ENCODE measurements around the gene RAP1A.
"Not testable (repeated sequence)": the region's sequence is repeated elsewhere in the genome, so short reads cannot be mapped to it uniquely, and the experiment has no call there.

RAP1A gene

DNA sequence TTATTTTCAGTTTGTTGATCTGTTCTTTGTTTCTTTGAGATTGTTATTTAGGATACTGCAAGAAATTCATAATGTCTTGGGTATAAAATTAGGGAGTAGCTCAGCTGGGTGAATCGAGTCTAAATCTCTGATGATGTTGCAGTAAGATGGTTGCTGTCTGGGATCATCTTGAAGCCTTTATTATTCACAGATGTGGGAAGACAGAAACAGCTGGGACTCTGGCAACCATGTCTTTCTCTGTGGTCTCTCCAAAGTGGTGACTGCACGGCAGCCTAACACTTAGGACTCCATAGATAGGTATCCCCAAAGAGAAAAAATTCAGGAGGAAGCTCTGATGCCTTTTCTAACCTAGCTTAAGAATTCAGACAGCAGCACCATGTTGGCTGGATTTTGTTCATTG lies 52.7 kb downstream of the RAP1A start:
- no peak for DNase-seq

DNA sequence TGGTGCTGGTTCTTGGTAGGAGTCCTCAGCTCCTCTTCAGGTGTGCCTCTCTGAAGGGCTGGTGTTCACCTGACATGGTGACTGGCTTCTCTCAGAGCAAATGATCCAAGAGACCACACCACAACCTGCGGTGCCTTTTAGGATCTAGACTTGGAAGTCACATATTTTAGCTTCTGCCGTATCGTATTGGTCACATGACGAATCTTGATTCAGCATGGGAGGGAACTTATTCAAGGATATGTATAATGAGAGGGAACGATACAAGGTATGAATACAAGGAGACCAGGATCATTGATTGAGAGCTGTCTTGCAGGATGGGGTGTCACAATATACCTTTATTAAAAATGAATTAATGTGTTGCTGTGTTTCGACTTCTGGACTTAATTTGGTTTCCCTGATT lies 58.0 kb downstream of the RAP1A start:
- no peak for DNase-seq

DNA sequence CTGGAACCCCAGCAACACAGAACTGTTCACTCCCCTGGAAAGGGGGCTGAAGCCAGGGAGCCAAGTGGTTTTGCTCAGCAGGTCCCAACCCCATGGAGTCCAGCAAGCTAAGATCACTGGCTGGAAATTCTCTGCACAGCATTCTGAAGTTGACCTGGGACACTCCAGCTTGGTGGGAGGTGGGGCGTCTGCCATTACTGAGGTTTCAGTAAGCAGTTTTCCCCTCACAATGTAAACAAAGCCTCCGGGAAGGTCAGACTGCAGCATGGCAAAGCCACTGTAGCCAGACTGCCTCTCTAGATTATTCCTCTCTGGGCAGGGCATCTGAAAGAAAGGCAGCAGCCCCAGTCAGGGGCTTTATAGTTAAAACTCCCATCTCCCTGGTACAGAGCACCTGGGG lies 60.0 kb downstream of the RAP1A start:
- no peak for DNase-seq

DNA sequence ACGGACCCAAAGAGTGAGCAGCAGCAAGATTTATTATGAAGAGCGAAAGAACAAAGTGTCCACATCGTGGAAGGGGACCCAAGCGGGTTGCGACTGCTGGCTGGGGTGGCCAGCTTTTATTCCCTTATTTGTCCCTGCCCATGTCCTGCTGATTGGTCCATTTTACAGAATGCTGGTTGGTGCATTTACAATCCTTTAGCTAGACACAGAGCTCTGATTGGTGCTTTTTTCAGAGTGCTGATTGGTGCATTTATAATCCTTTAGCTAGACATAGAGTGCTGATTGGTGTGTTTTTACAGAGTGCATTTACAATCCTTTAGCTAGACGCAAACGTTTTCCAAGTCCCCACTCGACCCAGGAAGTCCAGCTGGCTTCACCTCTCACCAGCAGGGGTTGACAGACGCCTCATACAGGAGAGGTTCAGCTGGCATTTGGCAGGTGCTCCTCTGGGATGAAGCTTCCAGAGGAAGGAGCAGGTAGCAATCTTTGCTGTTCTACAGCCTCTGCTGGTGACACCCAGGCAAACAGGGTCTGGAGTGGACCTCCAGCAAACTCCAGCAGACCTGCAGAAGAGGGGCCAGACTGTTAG lies 60.7 kb downstream of the RAP1A start:
- not testable (repeated sequence) for DNase-seq

DNA sequence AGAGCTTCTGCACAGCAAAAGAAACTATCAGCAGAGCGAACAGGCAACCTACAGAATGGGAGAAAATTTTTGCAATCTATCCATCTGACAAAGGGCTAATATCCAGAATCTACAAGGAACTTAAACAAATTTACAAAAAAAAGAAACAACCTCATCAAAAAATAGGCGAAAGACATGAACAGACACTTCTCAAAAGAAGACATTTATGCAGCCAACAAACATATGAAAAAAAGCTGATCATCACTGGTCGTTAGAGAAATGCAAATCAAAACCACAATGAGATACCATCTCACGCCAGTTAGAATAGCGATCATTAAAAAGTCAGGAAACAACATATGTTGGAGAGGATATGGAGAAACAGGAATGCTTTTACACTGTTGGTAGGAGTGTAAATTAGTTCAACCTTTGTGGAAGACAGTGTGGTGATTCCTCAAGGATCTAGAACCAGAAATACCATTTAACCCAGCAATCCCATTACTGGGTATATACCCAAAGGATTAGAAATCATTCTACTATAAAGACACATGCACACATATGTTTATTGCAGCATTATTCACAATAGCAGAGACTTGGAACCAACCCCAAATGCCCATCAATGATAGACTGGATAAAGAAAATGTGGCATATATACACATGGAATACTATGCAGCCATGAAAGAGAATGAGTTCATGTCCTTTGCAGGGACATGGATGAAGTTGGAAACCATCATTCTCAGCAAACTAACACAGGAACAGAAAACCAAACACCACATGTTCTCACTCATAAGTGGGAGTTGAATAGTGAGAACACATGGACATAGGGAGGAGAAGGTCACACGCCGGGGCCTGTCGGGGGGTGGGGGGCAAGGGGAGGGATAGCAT lies 65.9 kb downstream of the RAP1A start:
- not testable (repeated sequence) for DNase-seq

DNA sequence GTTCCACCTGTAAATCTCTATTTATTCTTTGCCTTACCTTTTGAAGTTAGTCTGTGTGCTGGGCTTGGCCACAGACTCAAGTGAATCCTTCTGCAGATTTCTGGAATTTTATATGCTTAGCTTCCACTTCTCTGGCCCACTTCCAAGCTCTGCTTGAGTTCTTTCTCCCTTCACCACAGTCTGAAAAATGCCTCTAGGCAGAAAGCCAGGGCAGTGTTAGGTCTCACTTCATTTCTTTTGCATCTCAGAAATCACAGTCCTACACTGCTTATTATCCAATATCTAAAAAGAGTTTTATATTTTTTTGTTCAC lies 70.7 kb downstream of the RAP1A start:
- DNase-seq = no peak

DNA sequence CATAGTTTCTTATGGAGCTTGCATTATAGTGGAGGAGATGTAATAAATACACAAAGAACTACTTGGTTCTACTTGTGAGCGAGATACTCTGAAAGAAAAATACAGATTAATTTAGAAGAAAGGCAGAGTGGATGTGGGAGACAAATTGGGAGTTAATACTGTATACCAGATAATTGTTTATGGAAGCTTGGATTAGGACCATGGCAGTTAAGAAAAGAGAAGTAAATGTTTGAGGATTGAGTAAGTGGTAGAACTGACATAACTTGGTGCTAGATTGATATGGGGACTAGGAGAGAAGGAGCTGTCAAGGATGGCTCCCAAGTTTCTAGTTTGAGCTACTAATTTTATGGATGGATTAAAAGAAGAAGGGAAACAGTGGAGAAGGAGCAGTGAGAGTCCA lies 72.3 kb downstream of the RAP1A start:
- no peak for DNase-seq

DNA sequence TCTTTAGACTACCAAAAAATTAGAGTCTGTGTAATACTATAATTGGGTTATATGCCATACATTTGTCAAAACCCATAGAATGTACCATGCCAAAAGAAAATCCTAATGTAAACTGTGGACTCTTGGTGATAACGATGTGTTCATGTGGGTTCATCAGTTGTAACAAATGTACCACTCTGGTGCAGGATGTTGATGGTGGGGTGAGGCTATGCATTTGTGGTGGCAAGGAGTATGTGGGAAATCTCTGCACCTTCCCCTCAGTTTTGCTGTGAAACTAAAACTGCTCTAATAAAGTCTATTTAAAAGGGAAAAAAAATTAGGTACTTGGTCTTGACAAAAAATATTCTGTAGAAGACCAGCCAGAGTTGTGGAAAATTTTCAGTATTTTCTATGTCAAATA lies 76.2 kb downstream of the RAP1A start:
- DNase-seq = peak; percentile 13

DNA sequence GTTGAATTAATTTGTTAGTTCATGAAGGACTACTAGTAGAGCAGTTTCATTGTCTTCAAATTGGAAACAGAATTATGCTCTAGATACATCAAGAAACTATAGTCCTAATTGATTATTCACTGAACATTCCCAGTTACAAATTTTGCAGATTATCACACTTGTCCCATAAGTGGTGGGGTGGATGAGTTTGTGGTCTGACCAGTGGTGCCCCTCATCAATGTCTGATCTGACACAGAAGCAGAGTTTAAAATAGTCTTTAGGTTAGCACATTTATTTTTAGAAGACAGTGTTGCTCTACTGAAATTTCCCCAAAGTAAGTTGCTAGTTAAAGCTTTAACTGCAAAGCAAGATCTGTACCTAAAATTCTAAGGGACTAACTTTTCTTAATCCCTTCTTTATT lies 76.7 kb downstream of the RAP1A start:
- DNase-seq = no peak

DNA sequence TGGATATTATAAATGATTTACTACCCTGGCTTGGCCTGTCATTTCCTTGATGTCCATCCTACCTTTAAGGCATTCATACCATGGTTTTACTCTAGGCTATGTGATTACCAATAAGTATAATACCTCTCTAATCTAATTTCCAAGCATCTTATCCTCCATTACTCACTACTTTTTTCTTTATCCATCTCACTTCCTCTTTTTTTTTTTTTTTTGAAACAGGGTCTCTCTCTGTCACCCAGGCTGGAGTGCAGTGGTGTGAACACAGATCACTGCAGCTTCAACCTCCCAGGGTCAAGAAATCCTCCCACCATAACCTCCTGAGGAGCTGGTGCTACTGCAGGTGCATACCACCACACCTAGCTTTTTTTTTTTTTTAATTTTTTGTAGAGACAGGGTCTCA lies 79.7 kb downstream of the RAP1A start:
- no peak for DNase-seq

DNA sequence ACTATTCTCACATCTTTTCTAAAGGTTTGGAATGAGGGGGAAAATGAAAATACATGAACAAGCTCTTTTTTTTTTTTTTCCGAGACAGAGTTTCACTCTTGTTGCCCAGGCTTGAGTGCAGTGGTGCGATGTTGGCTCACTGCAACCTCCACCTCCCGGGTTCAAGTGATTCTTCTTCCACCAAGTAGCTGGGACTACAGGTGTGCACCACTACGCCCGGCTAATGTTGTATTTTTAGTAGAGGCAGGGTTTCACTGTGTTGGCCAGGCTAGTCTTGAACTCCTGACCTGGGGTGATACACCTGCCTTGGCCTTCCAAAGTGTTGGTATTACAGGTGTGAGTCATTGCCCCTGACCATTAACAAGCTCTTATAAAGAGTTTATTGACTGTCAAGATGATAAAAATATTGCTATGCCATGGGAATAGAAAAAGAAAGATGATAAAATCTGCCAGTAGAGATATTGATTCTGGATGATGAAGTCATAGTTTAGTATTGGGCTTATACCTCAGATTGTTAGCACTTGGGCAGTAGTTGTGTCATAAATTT lies 83.0 kb downstream of the RAP1A start:
- DNase-seq = no peak

DNA sequence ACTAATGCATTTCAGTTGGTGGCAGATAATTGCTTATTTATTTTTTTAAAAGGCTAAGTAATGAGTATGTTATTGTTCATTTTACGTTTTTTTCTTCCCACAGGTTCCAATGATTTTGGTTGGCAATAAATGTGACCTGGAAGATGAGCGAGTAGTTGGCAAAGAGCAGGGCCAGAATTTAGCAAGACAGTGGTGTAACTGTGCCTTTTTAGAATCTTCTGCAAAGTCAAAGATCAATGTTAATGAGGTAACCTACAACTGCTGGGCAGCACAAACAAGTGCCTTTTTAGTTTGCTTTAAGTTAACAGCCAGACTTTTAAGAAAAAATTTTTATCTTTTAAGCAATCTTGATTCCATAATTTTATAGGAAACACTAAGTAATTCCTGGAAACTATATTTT lies 84.7 kb downstream of the RAP1A start:
- no peak for DNase-seq

DNA sequence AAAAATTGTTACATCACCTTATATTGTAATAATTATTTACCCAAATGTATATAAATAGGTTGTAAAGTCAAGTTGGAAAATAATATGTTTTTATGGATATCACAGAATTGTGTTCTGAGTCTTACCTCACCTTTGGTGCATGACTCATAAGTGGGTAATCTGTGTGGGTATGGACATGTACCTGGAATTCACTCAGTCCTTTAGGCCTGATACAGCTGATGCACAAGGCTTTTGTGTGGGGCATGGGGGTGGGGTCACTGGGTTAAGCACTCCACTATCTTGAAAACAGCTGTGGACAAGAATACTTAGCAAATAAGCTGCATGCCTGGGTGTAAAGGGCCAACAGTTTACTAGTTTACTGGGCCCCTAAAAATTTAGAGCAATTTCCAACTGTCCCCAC lies 85.2 kb downstream of the RAP1A start:
- DNase-seq = no peak

DNA sequence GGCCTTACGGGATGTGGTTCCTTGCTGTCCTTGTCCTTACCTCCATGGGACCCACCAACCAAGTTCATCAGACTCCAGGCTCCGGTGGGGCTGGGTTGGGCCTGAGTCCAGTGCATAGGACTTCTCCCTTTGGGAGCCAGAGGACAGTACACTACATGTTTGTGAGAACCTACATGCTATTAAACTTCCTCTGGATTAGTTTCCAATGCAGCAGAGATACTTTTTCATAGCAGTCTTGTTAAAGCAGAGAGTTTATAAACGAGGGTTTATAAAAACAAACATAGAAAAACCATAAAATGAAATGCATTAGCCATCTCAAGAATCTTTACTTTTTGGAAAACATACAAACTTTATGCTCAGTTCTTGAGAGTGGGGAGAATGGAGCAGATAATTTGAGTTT lies 86.3 kb downstream of the RAP1A start:
- DNase-seq = no peak

DNA sequence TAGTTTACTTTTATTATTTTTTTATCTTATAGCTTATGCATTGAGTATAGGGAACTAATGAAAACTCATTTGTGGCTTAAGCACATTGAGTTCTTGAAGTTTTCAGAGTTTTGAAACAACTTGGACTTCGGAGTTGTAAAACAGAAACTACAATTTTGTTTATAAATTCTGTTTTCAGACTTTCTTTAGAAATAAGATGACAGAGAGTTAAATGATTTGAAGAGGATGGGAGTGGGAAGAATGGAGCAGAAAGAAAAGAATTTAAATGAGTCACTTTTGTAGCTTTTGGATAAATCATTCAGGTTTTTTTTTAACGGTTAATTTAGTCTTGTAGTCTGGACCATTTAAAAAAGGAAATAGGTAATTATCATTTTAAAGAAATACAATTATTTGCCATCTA lies 87.3 kb downstream of the RAP1A start:
- no peak for DNase-seq

DNA sequence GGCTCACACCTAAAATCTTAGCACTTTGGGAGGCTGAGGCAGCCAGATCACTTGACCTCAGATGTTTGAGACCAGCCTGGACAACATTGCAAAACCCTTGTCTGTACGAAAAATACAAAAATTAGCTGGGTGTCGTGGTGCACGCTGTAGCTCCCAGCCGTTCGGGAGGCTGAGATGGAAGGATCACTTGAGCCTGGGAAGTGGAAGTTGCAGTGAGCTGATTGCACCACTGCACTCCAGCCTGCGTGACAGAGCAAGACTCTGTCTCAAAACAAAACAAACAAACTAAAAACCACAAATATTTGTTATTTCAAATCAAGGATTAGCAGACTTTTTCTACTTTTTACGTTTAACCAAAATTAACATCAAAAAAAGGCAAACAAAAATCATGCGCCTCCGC lies 88.3 kb downstream of the RAP1A start:
- no peak for DNase-seq

DNA sequence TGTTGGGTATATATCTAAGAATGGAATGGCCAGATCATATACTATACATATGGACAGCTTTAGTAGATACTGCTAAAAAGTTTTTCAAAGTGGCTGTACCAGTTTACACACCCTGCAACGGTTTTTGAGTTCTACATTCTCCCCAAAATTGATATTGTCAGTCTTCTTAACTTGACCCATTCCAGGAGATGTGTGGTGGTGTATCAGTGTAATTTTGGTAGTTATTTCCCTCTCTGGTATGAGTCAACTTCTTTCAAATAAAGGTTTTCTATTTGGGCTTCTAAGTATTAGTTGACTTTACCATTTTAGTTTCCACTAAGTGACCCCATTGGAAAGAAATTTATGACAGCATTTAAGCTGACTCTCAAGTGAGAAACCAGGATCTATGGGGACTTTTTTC lies 90.4 kb downstream of the RAP1A start:
- no peak for DNase-seq

DNA sequence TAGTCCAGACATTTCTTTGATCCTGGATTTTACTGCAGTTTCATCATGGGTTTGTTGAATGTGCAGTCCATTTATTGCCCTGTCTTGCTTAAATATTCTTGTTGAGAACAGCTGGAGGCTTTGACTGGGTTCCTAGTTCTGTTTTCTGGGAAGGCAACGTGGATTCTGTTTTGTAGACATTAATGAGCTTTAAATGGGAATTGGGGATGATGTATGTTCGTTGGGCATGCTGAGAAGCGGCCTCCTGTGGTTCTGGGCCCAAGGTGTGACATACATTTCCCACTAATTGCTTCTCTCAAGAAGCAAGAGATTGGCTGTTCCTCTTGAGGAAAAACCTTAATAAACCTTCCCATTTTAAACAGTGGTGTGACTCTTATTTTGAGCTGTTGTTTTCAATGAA lies 96.7 kb downstream of the RAP1A start:
- no peak for DNase-seq

DNA sequence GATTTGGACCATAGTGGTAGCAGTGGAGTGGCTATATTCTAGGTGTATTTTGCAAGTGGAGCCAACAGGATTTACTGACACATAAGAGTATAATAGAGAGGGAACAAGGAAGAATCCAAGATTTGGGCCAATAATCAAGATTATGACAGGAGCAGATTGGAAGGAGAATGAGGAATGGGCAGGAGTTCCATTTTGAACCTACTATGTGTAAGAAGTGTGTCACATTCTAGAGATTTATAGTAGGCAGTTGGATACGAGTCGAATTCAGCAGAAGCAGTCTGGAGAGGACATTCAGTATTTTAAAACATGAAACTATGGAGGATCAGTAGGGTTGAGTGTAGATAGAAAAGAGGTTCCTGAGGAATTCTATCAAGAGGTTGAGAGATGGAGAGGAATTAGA lies 97.9 kb downstream of the RAP1A start:
- no peak for DNase-seq

DNA sequence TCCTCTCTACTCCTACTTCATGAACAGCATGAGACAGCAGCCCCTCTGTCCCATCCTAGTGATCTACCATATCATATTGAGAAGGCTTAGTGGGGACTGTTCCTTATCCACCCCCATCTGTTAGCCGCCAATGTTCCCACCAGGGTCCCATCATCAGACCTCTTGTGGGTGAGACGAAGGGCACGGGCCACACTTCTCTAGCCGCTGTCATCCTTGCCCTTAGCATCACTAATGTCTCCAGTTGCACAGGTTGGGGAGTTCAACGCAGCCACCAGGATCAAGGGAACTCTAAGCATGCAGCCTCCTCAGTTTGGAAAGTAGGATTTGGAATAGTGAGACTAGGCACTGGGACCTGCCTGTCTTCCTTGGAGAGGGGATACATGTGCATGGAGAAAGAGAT lies 99.5 kb downstream of the RAP1A start:
- no peak for DNase-seq

DNA sequence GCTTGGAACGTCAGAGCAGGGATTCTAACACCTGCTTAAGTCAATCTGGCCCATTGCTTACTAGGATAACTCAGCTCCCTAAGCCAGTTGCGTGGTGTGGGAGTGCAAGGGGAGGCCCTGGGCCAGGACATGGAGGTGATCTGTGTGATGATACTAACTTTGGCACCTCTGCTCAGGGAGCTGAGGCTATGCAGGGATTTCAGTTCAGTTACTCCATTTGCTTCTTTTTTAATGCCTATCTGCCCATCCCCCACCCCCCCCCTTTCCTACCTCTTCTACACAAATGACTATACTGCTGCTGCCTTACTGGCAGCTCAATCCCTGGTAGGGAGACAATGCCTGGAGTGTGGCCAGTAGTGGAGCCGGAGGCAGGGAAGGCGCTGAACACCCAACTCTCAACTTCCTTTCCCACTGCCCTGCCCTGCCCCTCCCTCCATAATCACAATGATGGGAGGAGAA lies 100.1 kb downstream of the RAP1A start:
- DNase-seq = no peak

DNA sequence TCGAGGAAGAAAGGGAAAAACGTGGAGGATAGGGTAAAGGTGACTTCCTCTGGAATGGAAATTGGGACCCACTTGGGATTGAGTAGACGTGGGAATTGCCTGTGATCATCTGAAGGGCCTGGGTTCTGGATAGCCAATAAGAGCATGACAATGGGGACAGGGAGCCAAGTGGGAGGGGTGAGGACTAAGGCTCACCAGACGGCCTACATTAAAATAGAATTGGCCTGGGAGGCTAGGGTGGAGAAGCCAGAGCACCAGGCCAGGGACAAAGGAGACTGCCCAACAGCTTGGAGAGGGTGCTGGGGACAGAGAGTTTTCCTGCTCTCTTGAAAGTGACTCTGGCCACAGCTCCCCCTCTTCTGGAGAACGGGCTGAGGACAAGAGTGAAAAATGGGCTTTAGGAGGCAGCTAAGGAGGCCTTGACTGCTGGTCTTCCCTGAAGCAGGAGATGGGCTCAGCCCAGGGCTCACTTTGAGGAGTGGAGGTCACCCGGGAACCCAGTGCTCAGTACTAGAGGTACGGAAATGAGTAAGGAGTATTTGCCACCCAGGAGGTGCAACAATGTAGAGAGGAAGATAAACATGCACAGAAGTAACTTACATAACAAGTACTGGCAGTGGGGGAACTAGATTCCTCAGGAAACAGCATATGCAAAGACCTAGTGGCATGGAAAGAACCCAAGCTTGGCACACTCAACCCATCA lies 100.8 kb downstream of the RAP1A start:
- no peak for DNase-seq

DNA sequence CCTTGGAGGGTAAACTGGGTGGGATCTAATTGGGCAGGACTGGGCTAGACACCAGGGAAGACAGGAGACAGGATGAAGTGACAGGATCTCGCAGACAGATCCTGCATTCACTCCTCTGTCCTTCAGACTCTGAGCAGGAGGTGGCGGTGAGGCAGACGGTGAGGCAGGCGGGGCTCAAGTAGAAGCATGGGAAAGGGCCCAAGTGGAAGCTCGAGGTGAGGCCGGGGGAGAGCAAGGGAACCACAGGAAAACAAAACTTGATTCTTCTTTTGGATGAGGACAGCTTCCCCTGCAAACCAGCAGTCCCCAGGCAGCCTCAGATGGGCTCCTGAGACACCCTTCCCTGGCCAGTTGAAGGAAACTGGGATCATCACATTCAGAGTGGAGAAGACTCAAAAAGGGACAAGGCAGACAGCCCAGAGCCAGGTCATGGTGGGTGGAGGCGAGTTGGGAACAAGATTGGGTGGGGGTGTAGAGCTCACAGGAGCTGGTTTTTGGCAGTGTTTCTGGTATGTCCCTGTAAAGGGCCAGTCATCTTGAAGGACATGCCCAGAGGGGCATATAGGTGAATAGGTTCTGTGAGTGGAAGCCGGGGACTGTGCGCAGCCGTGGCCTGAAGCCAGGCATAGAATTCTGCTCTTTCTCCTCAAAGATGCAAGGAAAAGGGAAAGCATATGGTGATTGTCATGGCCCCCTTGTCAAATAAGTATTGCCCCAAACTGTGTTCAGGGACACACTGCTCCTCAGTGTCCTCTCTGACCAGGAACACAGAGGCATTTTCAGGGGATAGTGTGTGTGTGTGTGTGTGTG lies 101.6 kb downstream of the RAP1A start:
- no peak for DNase-seq
